Uterus (tissue), 4 donors: ENCODE measurements around the gene CTDNEP1. TPM values are rescaled to one million over a fixed set of nuclear protein-coding genes. Genes with fewer than 3 reads are reported as not detected.

Experiments
- DNase-seq, 2 donors: peaks; one replicate each; pipeline ENCODE4 v3.0.0-alpha.2; 2019 to 2020
- H3K27ac ChIP-seq, 2 donors: fragments of 200-600 bp; sonication (generic); 1 replicate in 1 of 2; 2 replicates in 1 of 2; pipeline ENCODE4 v1.5.1; 2016 to 2018
- H3K27me3 ChIP-seq, 2 donors: fragments of 200-600 bp; sonication (generic); one replicate each; pipeline ENCODE4 v1.5.1; 2018 to 2019; ENCODE audit warnings: control low read depth in 1 of 2
- H3K36me3 ChIP-seq, 2 donors: fragments of 200-600 bp; sonication (generic); one replicate each; pipeline ENCODE4 v1.5.1; 2019; ENCODE audit warnings: control low read depth in 1 of 2
- H3K4me1 ChIP-seq, 2 donors: fragments of 200-600 bp; sonication (generic); one replicate each; pipeline ENCODE4 v1.5.1; 2018 to 2019; ENCODE audit warnings: control low read depth in 1 of 2
- H3K4me3 ChIP-seq, 2 donors: fragments of 200-600 bp; sonication (generic); 1 replicate in 1 of 2; 2 replicates in 1 of 2; pipeline ENCODE4 v1.5.1; 2018 to 2019; ENCODE audit warnings: mild to moderate bottlenecking in 1 of 2
- H3K9me3 ChIP-seq, 2 donors: fragments of 200-600 bp; sonication (generic); one replicate each; pipeline ENCODE4 v1.5.1; 2019; ENCODE audit warnings: control low read depth in 1 of 2
- POLR2A ChIP-seq, 2 donors: fragments of 450-650 bp; IDR thresholded peaks; one replicate each; pipeline ENCODE4 v1.6.1; 2016; ENCODE audit warnings: antibody characterized with exemption in 2 of 2, mild to moderate bottlenecking in 1 of 2, moderate library complexity in 1 of 2
- intact Hi-C: fragments of 100-400 bp; cut with DNase I; formaldehyde crosslinking; loops from one replicate; pipeline ENCODE4 v1.15.1; 2023; ENCODE audit warnings: low total_unique reads
- total RNA-seq, 4 donors: library from RNA; depleted of rRNA in 3 of 4; stranded (reverse); fragments of >200 nt in 3 of 4; gene quantifications; one replicate each; pipeline versions ENCODE4 v1.1.0 to v1.2.4, GENCODE V29; 2014 to 2023
- TF ChIP-seq, protein P1 (sequence below), 4 experiments: fragments of 200-600 bp in 2 of 4; fragments of 450-650 bp in 2 of 4; sonication (generic) in 2 of 4; IDR thresholded peaks; one replicate each; pipeline ENCODE4 v1.5.1; 2016 to 2019; ENCODE audit warnings: antibody characterized with exemption in 4 of 4, mild to moderate bottlenecking in 2 of 4, moderate library complexity in 1 of 4
- donor health status: DM: yes; HTN: yes; CAD: no.

CTDNEP1 gene
- total RNA-seq, 4 donors from 2014 or later = 13.8 to 115 (median 37.2) TPM

DNA sequence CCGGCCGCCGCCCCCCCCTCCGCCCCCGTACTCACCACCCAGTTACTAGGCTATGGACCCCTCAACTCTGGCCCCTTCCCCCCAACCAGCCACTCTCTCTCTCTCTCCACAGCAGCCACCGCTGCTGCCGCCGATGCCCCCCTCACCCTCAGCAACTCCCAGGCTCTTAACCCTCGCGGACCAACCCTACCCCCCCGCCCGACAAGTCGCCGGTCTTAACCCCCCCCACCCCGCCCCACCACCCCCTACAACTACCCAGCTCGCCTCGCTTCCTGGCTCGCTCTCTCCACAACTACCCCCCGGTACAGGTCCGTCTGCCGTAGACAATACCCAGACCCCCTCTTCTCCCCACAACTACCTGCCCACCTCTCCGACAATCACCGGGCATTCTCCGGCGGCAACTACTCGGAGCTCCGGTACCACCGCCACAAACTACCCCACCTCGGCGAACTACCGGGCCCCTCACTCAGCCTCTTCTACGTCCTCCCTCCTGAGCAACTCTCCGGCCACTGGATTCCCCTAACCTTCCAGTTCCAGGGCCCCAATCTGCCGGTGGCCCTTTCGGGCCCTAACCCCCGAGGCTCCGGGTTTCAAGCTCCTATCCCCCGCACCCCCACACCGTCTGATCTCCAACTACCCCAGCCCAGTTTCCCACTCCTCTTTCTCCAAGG is 13.0 kb downstream of the CTDNEP1 start:
- Histone ChIP-seq H3K4me3 (peak overlapping the region; percentile 86 to 100), H3K27me3 (no peaks in the 10 kb centered on the region), H3K4me1 (peaks cover 9 to 14% of the 10 kb centered on the region in 2 donors), H3K9me3 (no peaks in the 10 kb centered on the region), H3K27ac (peak overlapping the region; percentile 94 to 96), H3K36me3 (no peaks in the 10 kb centered on the region)
- intact Hi-C loops = no loop called here
- TF ChIP-seq POLR2A (IDR thresholded peaks at IDR 0.05) = no peak
- TF ChIP-seq, protein P1, sequence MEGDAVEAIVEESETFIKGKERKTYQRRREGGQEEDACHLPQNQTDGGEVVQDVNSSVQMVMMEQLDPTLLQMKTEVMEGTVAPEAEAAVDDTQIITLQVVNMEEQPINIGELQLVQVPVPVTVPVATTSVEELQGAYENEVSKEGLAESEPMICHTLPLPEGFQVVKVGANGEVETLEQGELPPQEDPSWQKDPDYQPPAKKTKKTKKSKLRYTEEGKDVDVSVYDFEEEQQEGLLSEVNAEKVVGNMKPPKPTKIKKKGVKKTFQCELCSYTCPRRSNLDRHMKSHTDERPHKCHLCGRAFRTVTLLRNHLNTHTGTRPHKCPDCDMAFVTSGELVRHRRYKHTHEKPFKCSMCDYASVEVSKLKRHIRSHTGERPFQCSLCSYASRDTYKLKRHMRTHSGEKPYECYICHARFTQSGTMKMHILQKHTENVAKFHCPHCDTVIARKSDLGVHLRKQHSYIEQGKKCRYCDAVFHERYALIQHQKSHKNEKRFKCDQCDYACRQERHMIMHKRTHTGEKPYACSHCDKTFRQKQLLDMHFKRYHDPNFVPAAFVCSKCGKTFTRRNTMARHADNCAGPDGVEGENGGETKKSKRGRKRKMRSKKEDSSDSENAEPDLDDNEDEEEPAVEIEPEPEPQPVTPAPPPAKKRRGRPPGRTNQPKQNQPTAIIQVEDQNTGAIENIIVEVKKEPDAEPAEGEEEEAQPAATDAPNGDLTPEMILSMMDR (IDR thresholded peaks at IDR 0.05) = no peak
- no peak for DNase-seq

DNA sequence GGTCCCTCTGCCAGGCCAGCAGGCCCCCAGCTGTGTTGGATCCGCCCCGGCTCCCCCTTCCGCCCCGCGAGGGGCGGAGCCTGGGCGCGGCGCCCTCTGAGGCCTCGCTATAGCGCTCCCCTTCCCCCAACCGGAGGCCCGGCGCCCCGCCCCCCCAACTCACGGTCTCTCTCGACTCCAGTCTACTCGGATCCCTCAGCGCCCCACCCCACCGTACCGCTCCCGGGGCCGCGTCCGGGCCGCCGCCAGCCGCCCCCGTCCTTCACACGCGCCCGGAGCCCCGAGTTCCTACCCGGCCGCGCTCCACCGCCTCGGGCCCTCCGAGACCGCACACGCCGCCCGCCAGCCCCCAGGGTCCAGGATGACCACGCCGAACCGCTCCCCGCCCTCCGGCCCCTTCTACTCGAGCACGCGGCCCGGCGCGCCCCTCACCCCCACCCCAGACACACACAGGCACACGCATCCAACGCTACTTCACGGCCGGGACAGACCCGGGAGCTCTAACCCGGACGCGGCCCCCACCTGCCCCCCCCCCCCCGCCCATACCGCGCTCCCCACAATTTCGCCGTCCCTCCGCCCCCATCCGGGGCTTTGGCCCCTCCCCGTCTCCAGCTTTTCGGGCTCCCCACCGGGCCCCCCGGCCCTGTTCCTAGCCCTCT is 13.6 kb downstream of the CTDNEP1 start:
- TF ChIP-seq, protein P1 (IDR thresholded peaks at IDR 0.05) = no peak
- no peak for TF ChIP-seq POLR2A (IDR thresholded peaks at IDR 0.05)
- Histone ChIP-seq H3K36me3 (no peaks in the 10 kb centered on the region), H3K4me1 (peaks cover 9 to 14% of the 10 kb centered on the region in 2 donors), H3K9me3 (no peaks in the 10 kb centered on the region), H3K27ac (peak overlapping the region; percentile 94 to 96), H3K27me3 (no peaks in the 10 kb centered on the region), H3K4me3 (peak overlapping the region; percentile 86 to 100)
- intact Hi-C loops = no loop called here
- DNase-seq = peak; percentile 79 to 85

DNA sequence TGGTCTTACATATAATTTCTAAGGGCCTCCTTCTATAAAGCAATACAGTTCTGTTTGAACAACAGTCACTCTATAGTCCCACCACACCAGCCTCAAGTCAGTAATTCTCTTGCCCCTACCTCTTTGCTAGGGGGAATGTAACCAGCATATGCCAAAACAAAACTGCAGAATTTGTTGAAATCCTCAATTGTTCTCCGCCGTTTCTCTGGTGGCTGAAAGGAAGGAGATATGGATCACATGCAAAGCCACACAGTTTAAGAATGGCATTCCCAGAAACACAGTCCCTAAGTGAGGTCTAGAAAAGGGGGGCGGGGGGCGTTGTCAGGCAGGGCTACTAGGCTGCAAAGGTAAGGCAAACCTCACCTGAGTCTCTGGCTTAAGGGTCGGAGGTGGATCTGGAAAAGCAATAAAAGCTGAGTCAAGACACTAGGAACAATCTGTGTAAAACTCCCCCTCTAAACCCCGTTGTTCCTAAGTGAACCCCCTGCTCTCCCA is 14.2 kb downstream of the CTDNEP1 start:
- no peaks in the 10 kb centered on the region for H3K36me3 ChIP-seq
- DNase-seq = no peak
- TF ChIP-seq, protein P1 (IDR thresholded peaks at IDR 0.05) = no peak
- TF ChIP-seq POLR2A (IDR thresholded peaks at IDR 0.05) = no peak
- no peaks in the 10 kb centered on the region for H3K27me3 ChIP-seq
- intact Hi-C loops = no loop called here
- peak overlapping the region; percentile 94 to 96 for H3K27ac ChIP-seq
- H3K4me1 ChIP-seq = peaks cover 12 to 14% of the 10 kb centered on the region in 2 donors
- H3K9me3 ChIP-seq = no peaks in the 10 kb centered on the region
- peak overlapping the region; percentile 86 to 100 for H3K4me3 ChIP-seq

DNA sequence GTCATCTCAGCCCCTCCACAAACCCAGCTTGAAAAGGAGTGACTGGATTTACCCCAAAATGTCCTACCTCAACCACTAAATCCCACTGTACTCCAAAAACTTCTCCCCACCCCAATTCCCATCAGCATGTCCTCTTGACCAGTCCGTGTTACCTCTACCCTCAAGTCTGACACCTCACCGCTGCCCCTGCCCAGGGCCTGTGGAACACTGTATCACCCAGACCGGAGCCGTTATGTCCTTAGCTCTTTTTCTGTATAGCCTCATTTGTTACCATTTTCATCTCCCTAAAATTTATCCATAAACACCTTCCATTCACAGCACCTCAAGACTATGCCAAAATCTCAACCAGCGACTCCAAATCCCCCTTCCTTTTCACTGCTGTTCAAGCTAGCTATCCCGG is 14.7 kb downstream of the CTDNEP1 start:
- Histone ChIP-seq H3K4me1 (peaks cover 13 to 17% of the 10 kb centered on the region in 2 donors), H3K4me3 (no peak overlapping the region), H3K36me3 (no peaks in the 10 kb centered on the region), H3K27ac (peak overlapping the region; percentile 94 to 96), H3K27me3 (no peaks in the 10 kb centered on the region), H3K9me3 (no peaks in the 10 kb centered on the region)
- TF ChIP-seq, protein P1 (IDR thresholded peaks at IDR 0.05) = no peak
- TF ChIP-seq POLR2A (IDR thresholded peaks at IDR 0.05) = no peak
- no peak for DNase-seq
- intact Hi-C loops = no loop called here
